DOHH2 (cell line): ENCODE measurements around the gene HEPACAM2.

Experiments
- H3F3A ChIP-seq: fragments of 200-600 bp; sonication (generic), shearing (Covaris generic); 2 replicates; pipeline ENCODE4 v1.6.0; 2016; ENCODE audit warnings: antibody characterized with exemption, mild to moderate bottlenecking; ENCODE audit not compliant: control insufficient read depth, insufficient read depth
- H3K27ac ChIP-seq: fragments of 200-600 bp; sonication (generic); 2 replicates; pipeline ENCODE4 v1.5.1; 2014; ENCODE audit warnings: low read depth, mild to moderate bottlenecking, low read length, moderate library complexity
- H3K27me3 ChIP-seq: fragments of 200-600 bp; sonication (generic); 2 replicates; pipeline ENCODE4 v1.6.1; 2014; ENCODE audit warnings: mild to moderate bottlenecking, low read length, mixed read lengths; ENCODE audit not compliant: control insufficient read depth
- H3K36me3 ChIP-seq: fragments of 200-600 bp; sonication (generic); 2 replicates; pipeline ENCODE4 v1.6.1; 2014; ENCODE audit warnings: mild to moderate bottlenecking, low read length, moderate library complexity, mixed read lengths; ENCODE audit not compliant: control insufficient read depth
- H3K4me1 ChIP-seq: fragments of 200-600 bp; sonication (generic); 2 replicates; pipeline ENCODE4 v1.6.1; 2014; ENCODE audit warnings: mild to moderate bottlenecking, low read length, mixed read lengths; ENCODE audit not compliant: control insufficient read depth
- H3K4me2 ChIP-seq: fragments of 200-600 bp; sonication (generic); 2 replicates; pipeline ENCODE4 v1.6.0; 2014; ENCODE audit warnings: mild to moderate bottlenecking, low read length, moderate library complexity
- H3K4me3 ChIP-seq: fragments of 200-600 bp; sonication (generic); 2 replicates; pipeline ENCODE4 v1.5.1; 2014; ENCODE audit warnings: mild to moderate bottlenecking, low read length, mixed read lengths
- H3K79me2 ChIP-seq: fragments of 200-600 bp; sonication (generic); 2 replicates; pipeline ENCODE4 v1.6.1; 2014; ENCODE audit warnings: mild to moderate bottlenecking, low read length, mixed read lengths; ENCODE audit not compliant: control insufficient read depth
- H3K9me2 ChIP-seq: fragments of 200-600 bp; sonication (generic); replicated peaks from 2 replicates; pipeline ENCODE4 v1.6.1; 2014; ENCODE audit warnings: mild to moderate bottlenecking, low read length, mixed read lengths; ENCODE audit not compliant: control insufficient read depth
- H3K9me3 ChIP-seq: fragments of 200-600 bp; sonication (generic); 2 replicates; pipeline ENCODE4 v1.6.1; 2014; ENCODE audit warnings: antibody characterized with exemption, low read length, mixed read lengths; ENCODE audit not compliant: control insufficient read depth, insufficient read depth
- H4K20me1 ChIP-seq: fragments of 200-600 bp; sonication (generic); 2 replicates; pipeline ENCODE4 v1.6.0; 2014; ENCODE audit warnings: low read depth, mild to moderate bottlenecking, antibody characterized with exemption, low read length, moderate library complexity; ENCODE audit not compliant: control insufficient read depth, insufficient read depth
- CTCF ChIP-seq: fragments of 200-600 bp; sonication (generic); IDR thresholded peaks from one replicate; pipeline ENCODE4 v1.5.1; 2014; ENCODE audit warnings: antibody characterized with exemption, mild to moderate bottlenecking, low read depth, low read length; ENCODE audit not compliant: poor library complexity, severe bottlenecking
- EZH2phosphoT487 ChIP-seq: fragments of 200-600 bp; sonication (generic); IDR thresholded peaks from 2 replicates; pipeline ENCODE4 v1.6.1; 2017; ENCODE audit warnings: borderline replicate concordance, mild to moderate bottlenecking, antibody characterized with exemption, low read length, moderate library complexity, mixed read lengths

The HEPACAM2 gene

GRCh38 chr7:93159490-93159889 is 66.8 kb downstream of the HEPACAM2 start:
- H3K36me3 ChIP-seq = no peaks in the 10 kb centered on the region
- no peaks in the 10 kb centered on the region for H3K79me2 ChIP-seq
- no peaks in the 10 kb centered on the region for H3F3A ChIP-seq
- H3K4me2 ChIP-seq = no peak overlapping the region
- H3K27me3 ChIP-seq = no peaks in the 10 kb centered on the region
- no peaks in the 10 kb centered on the region for H3K4me1 ChIP-seq
- H4K20me1 ChIP-seq = no peaks in the 10 kb centered on the region
- peaks cover 18% of the 10 kb centered on the region; the same call in 1 of the 2 replicates for H3K9me3 ChIP-seq
- no peaks in the 10 kb centered on the region; the same call in 1 of the 2 replicates for H3K9me2 ChIP-seq
- no peak for TF ChIP-seq CTCF
- no peak for TF ChIP-seq EZH2phosphoT487
- H3K4me3 ChIP-seq = no peak overlapping the region
- no peak overlapping the region for H3K27ac ChIP-seq

- no peaks in the 10 kb centered on the region for H3K4me1 ChIP-seq
- no peaks in the 10 kb centered on the region; the same call in 1 of the 2 replicates for H3K9me2 ChIP-seq
- H4K20me1 ChIP-seq = no peaks in the 10 kb centered on the region
- no peak overlapping the region for H3K4me2 ChIP-seq
- H3K4me3 ChIP-seq = no peak overlapping the region
- H3F3A ChIP-seq = no peaks in the 10 kb centered on the region
- TF ChIP-seq CTCF (no peak), EZH2phosphoT487 (no peak)
- H3K27ac ChIP-seq = no peak overlapping the region
- H3K27me3 ChIP-seq = no peaks in the 10 kb centered on the region
- peaks cover 8% of the 10 kb centered on the region; the same call in 1 of the 2 replicates for H3K9me3 ChIP-seq
- H3K36me3 ChIP-seq = no peaks in the 10 kb centered on the region
- no peaks in the 10 kb centered on the region for H3K79me2 ChIP-seq
Measured at GRCh38 chr7:93156884-93157283, 69.4 kb downstream of the HEPACAM2 start.

- no peaks in the 10 kb centered on the region for H3K9me3 ChIP-seq
- no peak overlapping the region for H3K27ac ChIP-seq
- no peaks in the 10 kb centered on the region; the same call in 1 of the 2 replicates for H3K9me2 ChIP-seq
- H3K4me3 ChIP-seq = no peak overlapping the region
- H3K36me3 ChIP-seq = no peaks in the 10 kb centered on the region
- TF ChIP-seq EZH2phosphoT487 = no peak
- TF ChIP-seq CTCF = no peak
- no peaks in the 10 kb centered on the region for H3K4me1 ChIP-seq
- H3K4me2 ChIP-seq = no peak overlapping the region
- H3F3A ChIP-seq = no peaks in the 10 kb centered on the region
- H4K20me1 ChIP-seq = no peaks in the 10 kb centered on the region
- no peaks in the 10 kb centered on the region for H3K27me3 ChIP-seq
- no peaks in the 10 kb centered on the region for H3K79me2 ChIP-seq
Measured at GRCh38 chr7:93150200-93150835, 76.0 kb downstream of the HEPACAM2 start.
